Neural cell (in vitro differentiated cells): ENCODE measurements around the gene NLRP4. TPM values are rescaled to one million over a fixed set of nuclear protein-coding genes. Genes with fewer than 3 reads are reported as not detected.

Experiments used
- H2AFZ ChIP-seq: fragments of 200-600, 300-800 bp; sonication (generic), shearing (Covaris generic); 2 replicates; pipeline ENCODE4 v1.6.0; 2014; ENCODE audit warnings: low read depth, mild to moderate bottlenecking, antibody characterized with exemption, low read length, moderate library complexity
- H3F3A ChIP-seq: fragments of 200-600 bp; shearing (Covaris generic); 2 replicates; pipeline ENCODE4 v1.6.1; 2016; ENCODE audit warnings: mild to moderate bottlenecking, moderate library complexity, mixed read lengths, antibody characterized with exemption, low read length; ENCODE audit not compliant: insufficient read depth, poor library complexity, severe bottlenecking
- H3K27ac ChIP-seq: fragments of 200-600, 300-800 bp; sonication (generic), shearing (Covaris generic); 2 replicates; pipeline ENCODE4 v1.5.1; 2014; ENCODE audit warnings: mild to moderate bottlenecking, low read length, moderate library complexity
- H3K27me3 ChIP-seq: fragments of 300-800, 200-600 bp; sonication (generic), shearing (Covaris generic); 2 replicates; pipeline ENCODE4 v1.6.0; 2014; ENCODE audit warnings: mild to moderate bottlenecking, low read depth, low read length, moderate library complexity; ENCODE audit not compliant: insufficient read depth
- H3K36me3 ChIP-seq: fragments of 300-800, 200-600 bp; sonication (generic), shearing (Covaris generic); 2 replicates; pipeline ENCODE4 v1.5.1; 2014; ENCODE audit warnings: mild to moderate bottlenecking, antibody characterized with exemption, low read length, moderate library complexity; ENCODE audit not compliant: insufficient read depth
- H3K4me2 ChIP-seq: fragments of 300-800, 200-600 bp; sonication (generic), shearing (Covaris generic); 2 replicates; pipeline ENCODE4 v1.6.0; 2014; ENCODE audit warnings: mild to moderate bottlenecking, low read length
- H3K4me3 ChIP-seq: fragments of 300-800, 200-600 bp; sonication (generic), shearing (Covaris generic); 2 replicates; pipeline ENCODE4 v1.5.1; 2014; ENCODE audit warnings: mild to moderate bottlenecking, low read length, moderate library complexity
- H3K79me2 ChIP-seq: fragments of 200-600 bp; shearing (Covaris generic); replicated peaks from 2 replicates; pipeline ENCODE4 v1.6.0; 2014; ENCODE audit warnings: mild to moderate bottlenecking, low read length, moderate library complexity; ENCODE audit not compliant: insufficient read depth
- H3K9ac ChIP-seq: fragments of 300-800, 200-600 bp; sonication (generic), shearing (Covaris generic); 2 replicates; pipeline ENCODE4 v1.6.1; 2016; ENCODE audit warnings: mild to moderate bottlenecking, low read length, mixed read lengths
- H3K9me2 ChIP-seq: fragments of 200-600 bp; shearing (Covaris generic); 2 replicates; pipeline ENCODE4 v1.6.1; 2016; ENCODE audit warnings: mild to moderate bottlenecking, low read length, mixed read lengths; ENCODE audit not compliant: insufficient read depth
- H3K9me3 ChIP-seq: fragments of 200-600, 300-800 bp; sonication (generic), shearing (Covaris generic); 2 replicates; pipeline ENCODE4 v1.6.1; 2016; ENCODE audit warnings: mild to moderate bottlenecking, mixed run types, low read length, moderate library complexity, mixed read lengths
- H4K20me1 ChIP-seq: fragments of 200-600 bp; shearing (Covaris generic); 2 replicates; pipeline ENCODE4 v1.6.1; 2016; ENCODE audit warnings: mild to moderate bottlenecking, mixed run types; ENCODE audit not compliant: insufficient read depth
- EP300 ChIP-seq: fragments of 450-650 bp; conservative IDR thresholded peaks from 2 replicates; pipeline ENCODE4 v1.6.1; 2014; ENCODE audit warnings: antibody characterized with exemption, mild to moderate bottlenecking, moderate library complexity; ENCODE audit not compliant: poor library complexity, severe bottlenecking
- EZH2 ChIP-seq: fragments of 200-600, 300-800 bp; shearing (Covaris generic), sonication (generic); IDR thresholded peaks from 2 replicates; pipeline ENCODE4 v1.6.1; 2014; ENCODE audit warnings: antibody characterized with exemption, low read length, borderline replicate concordance, mild to moderate bottlenecking; ENCODE audit not compliant: insufficient read depth, poor library complexity, severe bottlenecking
- MXI1 ChIP-seq: fragments of 450-650 bp; conservative IDR thresholded peaks from 2 replicates; pipeline ENCODE4 v1.6.1; 2014; ENCODE audit warnings: antibody characterized with exemption, mild to moderate bottlenecking; ENCODE audit not compliant: poor library complexity, severe bottlenecking
- POLR2AphosphoS5 ChIP-seq: IDR thresholded peaks from 2 replicates; pipeline ENCODE4 v1.6.1; 2012
- RAD21 ChIP-seq: fragments of 450-650 bp; conservative IDR thresholded peaks from 2 replicates; pipeline ENCODE4 v1.6.1; 2014; ENCODE audit warnings: antibody characterized with exemption, mild to moderate bottlenecking, moderate library complexity
- REST ChIP-seq: IDR thresholded peaks from 2 replicates; pipeline ENCODE4 v1.6.1; 2012; ENCODE audit warnings: borderline replicate concordance
- SMC3 ChIP-seq: fragments of 450-650 bp; conservative IDR thresholded peaks from 2 replicates; pipeline ENCODE4 v1.6.1; 2014; ENCODE audit warnings: antibody characterized with exemption, mild to moderate bottlenecking, moderate library complexity; ENCODE audit not compliant: poor library complexity
- TAF1 ChIP-seq: IDR thresholded peaks from 2 replicates; pipeline ENCODE4 v1.6.1; 2012; ENCODE audit warnings: low read depth
- polyA plus RNA-seq: library from polyadenylated mRNA; depleted of rRNA; stranded (reverse); fragments of >200 nt; gene quantifications from 2 replicates; pipeline ENCODE4 v1.2.3, GENCODE V29; 2014
- TF ChIP-seq, protein P1 (sequence below): fragments of 450-650 bp; IDR thresholded peaks from 2 replicates; pipeline ENCODE4 v1.5.1; 2014; ENCODE audit warnings: antibody characterized with exemption, mild to moderate bottlenecking, moderate library complexity; ENCODE audit not compliant: poor library complexity, severe bottlenecking

The NLRP4 gene
- polyA plus RNA-seq, 1 donor from 2014 or later = not detected

DNA sequence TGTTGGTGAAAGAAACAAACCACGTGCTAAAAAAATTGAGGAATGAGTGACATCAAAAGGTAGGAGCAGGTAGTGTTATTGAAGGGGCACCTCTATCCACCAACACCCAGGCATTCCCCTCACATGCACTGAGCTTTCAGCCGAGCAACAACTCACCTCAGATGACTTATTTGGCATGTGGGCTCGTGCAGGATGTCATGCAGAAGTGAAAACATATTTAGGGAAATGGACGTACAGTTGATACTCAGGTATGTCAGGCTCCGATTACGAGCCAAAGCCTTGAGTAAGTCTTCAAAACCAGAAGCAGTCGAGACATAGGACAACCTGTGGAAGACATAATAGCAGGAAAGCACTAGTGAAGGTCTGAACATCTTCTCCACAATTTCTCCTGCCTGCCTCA lies 34.9 kb upstream of the NLRP4 start:
- TF ChIP-seq MXI1 (no peak), RAD21 (no peak), REST (no peak), SMC3 (no peak), EZH2 (no peak), POLR2AphosphoS5 (no peak), TAF1 (no peak), EP300 (no peak)
- TF ChIP-seq, protein P1, sequence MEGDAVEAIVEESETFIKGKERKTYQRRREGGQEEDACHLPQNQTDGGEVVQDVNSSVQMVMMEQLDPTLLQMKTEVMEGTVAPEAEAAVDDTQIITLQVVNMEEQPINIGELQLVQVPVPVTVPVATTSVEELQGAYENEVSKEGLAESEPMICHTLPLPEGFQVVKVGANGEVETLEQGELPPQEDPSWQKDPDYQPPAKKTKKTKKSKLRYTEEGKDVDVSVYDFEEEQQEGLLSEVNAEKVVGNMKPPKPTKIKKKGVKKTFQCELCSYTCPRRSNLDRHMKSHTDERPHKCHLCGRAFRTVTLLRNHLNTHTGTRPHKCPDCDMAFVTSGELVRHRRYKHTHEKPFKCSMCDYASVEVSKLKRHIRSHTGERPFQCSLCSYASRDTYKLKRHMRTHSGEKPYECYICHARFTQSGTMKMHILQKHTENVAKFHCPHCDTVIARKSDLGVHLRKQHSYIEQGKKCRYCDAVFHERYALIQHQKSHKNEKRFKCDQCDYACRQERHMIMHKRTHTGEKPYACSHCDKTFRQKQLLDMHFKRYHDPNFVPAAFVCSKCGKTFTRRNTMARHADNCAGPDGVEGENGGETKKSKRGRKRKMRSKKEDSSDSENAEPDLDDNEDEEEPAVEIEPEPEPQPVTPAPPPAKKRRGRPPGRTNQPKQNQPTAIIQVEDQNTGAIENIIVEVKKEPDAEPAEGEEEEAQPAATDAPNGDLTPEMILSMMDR = no peak
- Histone ChIP-seq H3K9ac (no peak overlapping the region), H3K9me2 (no peaks in the 10 kb centered on the region), H3K4me2 (no peak overlapping the region), H4K20me1 (no peaks in the 10 kb centered on the region), H2AFZ (no peak overlapping the region), H3K9me3 (no peaks in the 10 kb centered on the region), H3K79me2 (no peaks in the 10 kb centered on the region), H3K4me3 (no peak overlapping the region), H3K27me3 (no peaks in the 10 kb centered on the region), H3K27ac (no peak overlapping the region), H3K36me3 (no peaks in the 10 kb centered on the region), H3F3A (no peaks in the 10 kb centered on the region)

DNA sequence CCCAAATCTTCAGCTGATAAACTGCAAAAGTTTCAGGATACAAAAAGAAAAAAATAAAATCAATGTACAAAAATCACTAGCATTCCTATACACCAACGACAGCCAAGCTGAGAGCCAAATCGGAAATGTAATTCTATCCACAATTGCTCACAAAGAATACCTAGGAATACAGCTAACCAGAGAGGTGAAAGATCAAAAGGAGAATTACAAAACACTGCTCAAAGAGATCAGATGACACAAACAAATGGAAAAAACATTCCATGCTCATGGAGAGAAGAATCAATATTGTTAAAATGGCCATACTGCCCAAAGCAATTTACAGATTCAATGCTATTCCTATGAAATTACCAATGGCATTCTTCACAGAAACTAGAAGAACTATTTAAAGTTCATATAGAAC lies 34.1 kb upstream of the NLRP4 start:
- H4K20me1 ChIP-seq = no peaks in the 10 kb centered on the region
- H2AFZ ChIP-seq = no peak overlapping the region
- H3K4me3 ChIP-seq = no peak overlapping the region
- TF ChIP-seq REST (no peak), POLR2AphosphoS5 (no peak), RAD21 (no peak), MXI1 (no peak), EP300 (no peak), SMC3 (no peak), TAF1 (no peak), EZH2 (no peak)
- TF ChIP-seq, protein P1 = no peak
- H3K9me2 ChIP-seq = no peaks in the 10 kb centered on the region
- H3K27ac ChIP-seq = no peak overlapping the region
- H3F3A ChIP-seq = no peaks in the 10 kb centered on the region
- no peak overlapping the region for H3K4me2 ChIP-seq
- no peak overlapping the region for H3K9ac ChIP-seq
- H3K9me3 ChIP-seq = no peaks in the 10 kb centered on the region
- no peaks in the 10 kb centered on the region for H3K36me3 ChIP-seq
- H3K79me2 ChIP-seq = no peaks in the 10 kb centered on the region
- H3K27me3 ChIP-seq = no peaks in the 10 kb centered on the region
